Adrenal gland (tissue), 12 donors: Measurements from ENCODE around the gene GFOD1. TPM values are rescaled to one million over a fixed set of nuclear protein-coding genes. Genes with fewer than 3 reads are reported as not detected.

Experiments used
- DNase-seq, 7 donors: peaks; one replicate each; pipeline ENCODE4 v3.0.0-alpha.2; 2019 to 2020
- H3K27ac ChIP-seq, 5 donors: fragments of 200-600 bp; sonication (generic) in 4 of 5; 1 replicate in 3 of 5; 2 replicates in 2 of 5; pipeline versions ENCODE4 v1.5.1 to v1.8.0; 2016 to 2020; ENCODE audit warnings: mild to moderate bottlenecking in 1 of 5
- H3K27me3 ChIP-seq: fragments of 200-600 bp; 2 replicates; pipeline ENCODE4 v1.8.0; 2021
- H3K36me3 ChIP-seq, 2 donors: fragments of 200-600 bp; replicated peaks in 1 of 2; 1 replicate in 1 of 2; 2 replicates in 1 of 2; pipeline versions ENCODE4 v1.5.1 to v1.8.0; 2018 to 2022
- H3K4me1 ChIP-seq, 2 donors: fragments of 200-600 bp; replicated peaks in 1 of 2; 1 replicate in 1 of 2; 2 replicates in 1 of 2; pipeline versions ENCODE4 v1.5.1 to v1.8.0; 2018 to 2021
- H3K4me3 ChIP-seq, 4 donors: fragments of 200-600 bp; sonication (generic) in 3 of 4; one replicate each; pipeline ENCODE4 v1.5.1; 2016 to 2018
- H3K9me3 ChIP-seq, 3 donors: fragments of 200-600 bp; sonication (generic) in 1 of 3; replicated peaks in 1 of 3; 1 replicate in 2 of 3; 2 replicates in 1 of 3; pipeline versions ENCODE4 v1.5.1 to v1.8.0; 2016 to 2021
- POLR2A ChIP-seq, 2 donors: fragments of 450-650 bp; IDR thresholded peaks; one replicate each; pipeline ENCODE4 v1.6.1; 2017; ENCODE audit warnings: antibody characterized with exemption in 2 of 2, mild to moderate bottlenecking in 2 of 2, moderate library complexity in 1 of 2
- WGBS, 4 donors: extraction: QIAGEN DNeasy Blood & Tissue Kit in 2 of 4; methylation state at CpG; one replicate each; pipeline versions ENCODE4 v1.1.5 to v1.1.7; 2013 to 2017; 5-methylcytosine and 5-hydroxymethylcytosine counted together
- intact Hi-C, 2 donors: fragments of 100-400 bp; cut with DNase I; formaldehyde crosslinking; loops; one replicate each; pipeline versions ENCODE4 v1.14.1 to v1.15.0; 2022 to 2023
- polyA plus RNA-seq, 3 donors: library from polyadenylated mRNA; stranded (reverse); fragments of 200-250 nt in 2 of 3; fragments of 350-450 nt in 1 of 3; fragmentation: Illumina TruSeq in 1 of 3; extraction: RNeasy Lipid Tissue Mini Kit (QIAGEN cat#74804) in 1 of 3; gene quantifications; one replicate each; pipeline ENCODE4 v1.2.3, GENCODE V29; 2013 to 2014
- total RNA-seq, 9 donors: library from RNA; depleted of rRNA in 4 of 9; stranded (reverse); fragments of >200 nt in 4 of 9; fragments of 120-200 nt in 1 of 9; fragmentation: NEBNext Ultra II Directional in 1 of 9; extraction: Animal tissue kit (Norgen Biotek cat#: 25700) in 1 of 9; gene quantifications; one replicate each; pipeline versions ENCODE4 v1.1.0 to v1.2.4, GENCODE V29; 2013 to 2023
- TF ChIP-seq, protein P1 (sequence below), 6 experiments: fragments of 450-650 bp in 4 of 6; fragments of 200-600 bp in 2 of 6; sonication (generic) in 1 of 6; IDR thresholded peaks; 1 replicate in 5 of 6; 2 replicates in 1 of 6; pipeline versions ENCODE4 v1.5.1 to v1.8.0; 2016 to 2021; ENCODE audit warnings: antibody characterized with exemption in 6 of 6, mild to moderate bottlenecking in 2 of 6, moderate library complexity in 1 of 6
- donor health status: healthy with polysubstance abuse.
- donor health status: Bipolar disorder and iron deficiency.
- donor health status: DM: yes; HTN: yes; CAD: no.
- donor health status: DM: no; HTN: no; CAD: no.
- donor health status: DM: no; HTN: no; CAD: no.
- donor health status: DM: yes; HTN: yes; CAD: no.

Gene GFOD1
- total and polyA plus RNA-seq, 12 donors = 1.9 to 7.7 (median 4.1) TPM

DNA sequence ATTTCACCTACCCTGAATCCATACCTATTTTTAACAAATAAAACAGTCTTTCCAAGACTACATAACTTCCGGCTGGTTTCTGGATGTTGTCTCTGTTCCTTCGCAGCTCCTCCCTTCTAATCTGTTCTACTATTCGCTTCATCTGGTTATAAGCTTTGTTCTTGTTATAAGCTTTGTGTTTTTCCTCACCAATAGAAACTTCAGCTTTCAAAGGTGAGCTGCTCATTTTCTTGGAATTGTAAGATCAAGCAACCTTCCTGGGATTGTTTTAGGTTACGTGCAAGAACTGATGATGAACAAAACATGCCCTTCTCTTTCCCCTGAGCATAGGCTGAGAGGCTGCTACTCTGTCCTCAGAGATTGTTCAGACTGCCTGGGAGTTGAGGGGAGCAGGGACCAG, 2.1 kb downstream of the GFOD1 start:
- H3K27ac ChIP-seq = no peak overlapping the region

DNA sequence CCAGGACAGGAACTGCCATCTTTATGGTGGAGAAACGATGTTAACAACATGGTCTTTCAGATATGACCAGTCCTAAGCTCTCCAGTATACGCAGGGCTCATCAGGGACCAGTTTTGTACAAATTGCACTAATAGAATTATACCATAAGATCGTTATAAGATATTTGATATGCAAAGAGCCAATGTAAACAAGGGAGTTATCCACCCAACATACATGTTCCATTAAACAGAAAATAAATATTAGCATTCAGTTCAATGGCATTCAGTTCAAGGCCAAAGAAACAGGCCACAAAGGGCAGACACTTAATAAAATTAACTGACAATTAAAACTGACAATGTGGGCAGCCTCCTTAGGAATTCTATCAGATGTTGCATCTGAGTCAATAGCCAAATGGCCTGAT, 2.6 kb downstream of the GFOD1 start:
- H3K9me3 ChIP-seq = no peaks in the 10 kb centered on the region
- peaks cover 9 to 21% of the 10 kb centered on the region in 2 donors for H3K4me1 ChIP-seq
- 64 to 76% (median 71%) methylated on average over 3 of the region's 3 CpGs for WGBS, 4 donors
- intact Hi-C loops = no loop called here
- no peak for DNase-seq
- no peak for TF ChIP-seq POLR2A (IDR thresholded peaks at IDR 0.05)
- TF ChIP-seq, protein P1, sequence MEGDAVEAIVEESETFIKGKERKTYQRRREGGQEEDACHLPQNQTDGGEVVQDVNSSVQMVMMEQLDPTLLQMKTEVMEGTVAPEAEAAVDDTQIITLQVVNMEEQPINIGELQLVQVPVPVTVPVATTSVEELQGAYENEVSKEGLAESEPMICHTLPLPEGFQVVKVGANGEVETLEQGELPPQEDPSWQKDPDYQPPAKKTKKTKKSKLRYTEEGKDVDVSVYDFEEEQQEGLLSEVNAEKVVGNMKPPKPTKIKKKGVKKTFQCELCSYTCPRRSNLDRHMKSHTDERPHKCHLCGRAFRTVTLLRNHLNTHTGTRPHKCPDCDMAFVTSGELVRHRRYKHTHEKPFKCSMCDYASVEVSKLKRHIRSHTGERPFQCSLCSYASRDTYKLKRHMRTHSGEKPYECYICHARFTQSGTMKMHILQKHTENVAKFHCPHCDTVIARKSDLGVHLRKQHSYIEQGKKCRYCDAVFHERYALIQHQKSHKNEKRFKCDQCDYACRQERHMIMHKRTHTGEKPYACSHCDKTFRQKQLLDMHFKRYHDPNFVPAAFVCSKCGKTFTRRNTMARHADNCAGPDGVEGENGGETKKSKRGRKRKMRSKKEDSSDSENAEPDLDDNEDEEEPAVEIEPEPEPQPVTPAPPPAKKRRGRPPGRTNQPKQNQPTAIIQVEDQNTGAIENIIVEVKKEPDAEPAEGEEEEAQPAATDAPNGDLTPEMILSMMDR (IDR thresholded peaks at IDR 0.05) = no peak
- H3K4me3 ChIP-seq = peak overlapping the region in 1 of 4 donors; percentile 91
- no peak overlapping the region for H3K27ac ChIP-seq
- H3K27me3 ChIP-seq = peaks cover 15% of the 10 kb centered on the region
- H3K36me3 ChIP-seq = no peaks in the 10 kb centered on the region

More for the DNA sequence above, 2.1 kb downstream of the GFOD1 start:
- H3K27me3 ChIP-seq = peaks cover 15% of the 10 kb centered on the region
- H3K9me3 ChIP-seq = no peaks in the 10 kb centered on the region
- H3K36me3 ChIP-seq = no peaks in the 10 kb centered on the region
- TF ChIP-seq POLR2A (IDR thresholded peaks at IDR 0.05) = no peak
- TF ChIP-seq, protein P1 (IDR thresholded peaks at IDR 0.05) = no peak
- DNase-seq = no peak
- H3K4me3 ChIP-seq = peak overlapping the region in 1 of 4 donors; percentile 91
- 59 to 80% (median 69%) methylated on average over 4 of the region's 4 CpGs for WGBS, 4 donors
- peaks cover 9 to 21% of the 10 kb centered on the region in 2 donors for H3K4me1 ChIP-seq
- intact Hi-C loops = no loop called here

DNA sequence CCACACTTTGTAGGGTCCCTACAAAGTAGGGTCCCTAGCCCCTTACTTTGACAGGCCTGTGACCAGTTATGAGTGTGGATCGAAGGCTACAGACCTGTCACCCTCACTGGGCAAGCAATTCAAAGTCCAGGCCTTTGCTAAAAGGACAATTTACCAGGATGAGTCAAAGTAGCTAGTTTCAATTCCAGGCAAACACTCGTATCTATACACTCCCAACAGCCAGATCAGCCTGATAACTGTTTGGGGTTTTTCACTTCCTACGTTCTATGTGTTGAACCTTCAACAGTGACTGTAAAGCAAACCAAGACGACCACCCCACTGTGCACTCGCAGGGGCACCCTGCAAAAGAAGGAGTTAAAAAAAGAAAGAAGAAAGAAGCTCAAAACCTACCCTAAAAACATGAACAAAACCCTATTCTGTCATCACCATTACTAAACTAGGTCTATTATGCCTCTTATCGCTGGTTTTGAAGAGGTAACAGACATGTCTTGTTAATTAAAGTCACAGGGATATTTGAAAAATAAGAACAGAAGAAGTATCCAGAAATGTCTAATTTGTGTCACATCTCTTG, 3.2 kb downstream of the GFOD1 start:
- H3K36me3 ChIP-seq = no peaks in the 10 kb centered on the region
- H3K27ac ChIP-seq = no peak overlapping the region
- DNase-seq = no peak
- H3K4me3 ChIP-seq = no peak overlapping the region
- H3K9me3 ChIP-seq = no peaks in the 10 kb centered on the region
- H3K27me3 ChIP-seq = peaks cover 15% of the 10 kb centered on the region
- peaks cover 9 to 21% of the 10 kb centered on the region in 2 donors for H3K4me1 ChIP-seq
- WGBS, 4 donors = 69 to 76% (median 74%) methylated on average over 6 of the region's 6 CpGs
- TF ChIP-seq, protein P1 (IDR thresholded peaks at IDR 0.05) = no peak
- no peak for TF ChIP-seq POLR2A (IDR thresholded peaks at IDR 0.05)
- intact Hi-C loops = no loop called here

DNA sequence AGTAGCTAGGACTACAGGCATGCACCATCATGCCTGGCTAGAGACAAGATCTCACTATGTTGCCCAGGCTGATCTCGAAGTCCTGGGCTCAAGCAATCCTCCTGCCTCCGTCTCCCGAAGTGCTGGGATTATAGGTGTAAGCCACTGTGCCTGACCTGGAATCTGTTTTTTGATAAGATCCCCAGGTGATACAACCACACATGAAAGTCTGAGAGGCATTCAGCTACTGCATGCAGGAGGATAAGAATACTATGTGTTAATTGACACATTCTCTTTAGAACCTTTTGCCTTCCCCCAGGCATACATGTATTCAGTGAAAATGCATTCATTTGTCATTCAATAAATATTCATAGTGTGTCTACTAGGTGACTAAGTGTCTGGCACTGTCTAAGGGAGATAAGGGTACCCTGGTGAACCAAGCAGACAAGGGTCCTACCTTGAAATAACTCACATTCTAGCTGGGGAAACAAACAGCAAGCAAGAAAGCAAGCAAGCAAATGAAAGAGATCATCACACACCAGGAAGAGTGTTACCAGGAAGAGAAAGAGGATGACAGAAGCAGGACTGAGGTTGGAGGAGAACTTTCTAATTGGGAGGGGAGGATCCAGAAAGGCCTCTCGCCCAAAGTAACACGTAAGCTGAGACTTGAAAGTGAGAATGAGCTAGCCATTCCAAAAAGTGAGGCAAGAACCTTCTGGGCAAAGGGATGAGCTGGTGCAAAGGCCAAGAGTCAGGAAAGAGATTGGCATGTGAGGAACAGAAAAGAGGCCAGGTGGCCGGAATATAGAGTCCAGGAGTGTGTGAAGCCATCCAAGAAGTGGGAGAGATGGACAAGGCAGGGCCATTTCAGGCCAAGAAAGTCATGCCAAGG, 6.5 kb downstream of the GFOD1 start:
- no peak overlapping the region for H3K4me3 ChIP-seq
- no peak overlapping the region for H3K27ac ChIP-seq
- TF ChIP-seq, protein P1 (IDR thresholded peaks at IDR 0.05) = no peak
- TF ChIP-seq POLR2A (IDR thresholded peaks at IDR 0.05) = no peak
- DNase-seq = no peak
- H3K36me3 ChIP-seq = no peaks in the 10 kb centered on the region
- intact Hi-C loops = no loop called here
- H3K4me1 ChIP-seq = peaks cover 0 to 3% of the 10 kb centered on the region in 2 donors
- peaks cover 15% of the 10 kb centered on the region for H3K27me3 ChIP-seq
- no peaks in the 10 kb centered on the region for H3K9me3 ChIP-seq
- 86 to 95% (median 94%) methylated on average over 5 to 6 of the region's 6 CpGs for WGBS, 4 donors
